ENCODE measurements around the gene CLEC20A. TPM values are rescaled to one million over a fixed set of nuclear protein-coding genes. Genes with fewer than 3 reads are reported as not detected.

Gene CLEC20A
- total and polyA plus RNA-seq, 9 of the 15 experiments (the other 6 are each of a cell fraction or from before 2014, with no cell fraction given), result not detected

GRCh38 chr1:178541829-178542553 is 45.2 kb upstream of the CLEC20A start (continued):
- TF ChIP-seq CREB1 (IDR thresholded peaks at IDR 0.05) (no peak), CREB1 (CRISPR knock-in tag; IDR thresholded peaks at IDR 0.05) (peak; percentile 38; the same call in 1 of the 2 replicates), STAT6 (CRISPR knock-in tag; IDR thresholded peaks at IDR 0.05) (no peak), ZEB2 (IDR thresholded peaks at IDR 0.05) (no peak), MYC (IDR thresholded peaks at IDR 0.05; ENCODE audit: low read depth, low read length) (no peak), MYC (CRISPR knock-in tag; IDR thresholded peaks at IDR 0.05; ENCODE audit: borderline replicate concordance, low read depth) (0 out of 2 replicates have a peak, but pooled peaks have one; percentile 29), POLR3A (IDR thresholded peaks at IDR 0.05; ENCODE audit: borderline replicate concordance, extremely low read depth, insufficient read depth, insufficient read length) (no peak), STAT5A (IDR thresholded peaks at IDR 0.05; ENCODE audit: borderline replicate concordance, low read length) (no peak), HINFP (tag; conservative IDR thresholded peaks at IDR 0.05; ENCODE audit: low read depth) (no peak), NFIX (CRISPR knock-in tag; IDR thresholded peaks at IDR 0.05; ENCODE audit: low read depth) (no peak), ELF1 (tag; IDR thresholded peaks at IDR 0.05) (peak; percentile 13; the same call in 1 of the 2 replicates), FOXA3 (CRISPR knock-in tag; conservative IDR thresholded peaks at IDR 0.05 in 1 of 2, IDR thresholded peaks at IDR 0.05 in 1 of 2) (no peak), ATF7 (IDR thresholded peaks at IDR 0.05) (no peak), HMGXB4 (CRISPR knock-in tag; IDR thresholded peaks at IDR 0.05) (no peak), ZNF324 (CRISPR knock-in tag; IDR thresholded peaks at IDR 0.05) (no peak), PREB (CRISPR knock-in tag; IDR thresholded peaks at IDR 0.05) (0 out of 2 replicates have a peak, but pooled peaks have one; percentile 31), CCNT2 (IDR thresholded peaks at IDR 0.05; ENCODE audit: borderline replicate concordance, extremely low read depth, insufficient read length, low read depth, low read length) (no peak), THRB (CRISPR knock-in tag; conservative IDR thresholded peaks at IDR 0.05) (0 out of 2 replicates have a peak, but pooled peaks have one; percentile 8), U2AF1 (optimal IDR thresholded peaks at IDR 0.05; ENCODE audit: low read depth, low read length) (no peak)

Measured in K562 (cell line).